ENCODE measurements around the gene ECSIT.

DNA sequence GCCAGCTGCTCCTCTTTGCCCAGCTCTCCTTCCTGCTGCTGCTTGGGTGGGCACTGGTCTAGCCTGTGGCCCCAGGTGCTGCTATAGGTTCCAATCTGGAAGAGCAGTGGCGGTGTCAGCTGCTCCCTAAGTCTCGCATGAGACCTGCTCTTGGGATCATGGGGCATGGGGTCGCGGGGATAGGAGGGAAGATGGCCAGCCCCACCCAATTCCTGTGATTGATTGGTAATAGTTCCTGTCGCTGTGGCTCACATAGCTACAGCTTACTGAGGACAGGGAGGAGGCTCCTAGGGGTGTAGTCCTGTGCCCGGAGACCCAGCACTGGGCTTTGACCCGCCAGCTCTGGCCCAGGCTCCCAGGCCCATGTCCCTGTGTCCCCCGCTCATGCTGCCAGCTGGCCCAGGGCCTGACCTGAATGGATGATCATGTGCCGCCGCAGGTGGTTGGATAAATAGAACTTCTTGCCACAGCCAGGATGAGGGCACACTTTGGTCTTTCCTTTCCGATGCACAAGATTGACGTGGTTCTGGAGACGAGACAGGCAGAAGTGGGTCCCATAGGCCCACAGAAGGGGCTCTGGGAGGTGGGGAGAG, 43.6 kb downstream of the ECSIT start:
- TF ChIP-seq, protein P1, sequence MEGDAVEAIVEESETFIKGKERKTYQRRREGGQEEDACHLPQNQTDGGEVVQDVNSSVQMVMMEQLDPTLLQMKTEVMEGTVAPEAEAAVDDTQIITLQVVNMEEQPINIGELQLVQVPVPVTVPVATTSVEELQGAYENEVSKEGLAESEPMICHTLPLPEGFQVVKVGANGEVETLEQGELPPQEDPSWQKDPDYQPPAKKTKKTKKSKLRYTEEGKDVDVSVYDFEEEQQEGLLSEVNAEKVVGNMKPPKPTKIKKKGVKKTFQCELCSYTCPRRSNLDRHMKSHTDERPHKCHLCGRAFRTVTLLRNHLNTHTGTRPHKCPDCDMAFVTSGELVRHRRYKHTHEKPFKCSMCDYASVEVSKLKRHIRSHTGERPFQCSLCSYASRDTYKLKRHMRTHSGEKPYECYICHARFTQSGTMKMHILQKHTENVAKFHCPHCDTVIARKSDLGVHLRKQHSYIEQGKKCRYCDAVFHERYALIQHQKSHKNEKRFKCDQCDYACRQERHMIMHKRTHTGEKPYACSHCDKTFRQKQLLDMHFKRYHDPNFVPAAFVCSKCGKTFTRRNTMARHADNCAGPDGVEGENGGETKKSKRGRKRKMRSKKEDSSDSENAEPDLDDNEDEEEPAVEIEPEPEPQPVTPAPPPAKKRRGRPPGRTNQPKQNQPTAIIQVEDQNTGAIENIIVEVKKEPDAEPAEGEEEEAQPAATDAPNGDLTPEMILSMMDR (IDR thresholded peaks at IDR 0.05), result no peak
- TF ChIP-seq, protein P2, sequence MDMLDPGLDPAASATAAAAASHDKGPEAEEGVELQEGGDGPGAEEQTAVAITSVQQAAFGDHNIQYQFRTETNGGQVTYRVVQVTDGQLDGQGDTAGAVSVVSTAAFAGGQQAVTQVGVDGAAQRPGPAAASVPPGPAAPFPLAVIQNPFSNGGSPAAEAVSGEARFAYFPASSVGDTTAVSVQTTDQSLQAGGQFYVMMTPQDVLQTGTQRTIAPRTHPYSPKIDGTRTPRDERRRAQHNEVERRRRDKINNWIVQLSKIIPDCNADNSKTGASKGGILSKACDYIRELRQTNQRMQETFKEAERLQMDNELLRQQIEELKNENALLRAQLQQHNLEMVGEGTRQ (IDR thresholded peaks at IDR 0.05; ENCODE audit: borderline replicate concordance, low read depth, low read length), result no peak
- TF ChIP-seq, protein P3, sequence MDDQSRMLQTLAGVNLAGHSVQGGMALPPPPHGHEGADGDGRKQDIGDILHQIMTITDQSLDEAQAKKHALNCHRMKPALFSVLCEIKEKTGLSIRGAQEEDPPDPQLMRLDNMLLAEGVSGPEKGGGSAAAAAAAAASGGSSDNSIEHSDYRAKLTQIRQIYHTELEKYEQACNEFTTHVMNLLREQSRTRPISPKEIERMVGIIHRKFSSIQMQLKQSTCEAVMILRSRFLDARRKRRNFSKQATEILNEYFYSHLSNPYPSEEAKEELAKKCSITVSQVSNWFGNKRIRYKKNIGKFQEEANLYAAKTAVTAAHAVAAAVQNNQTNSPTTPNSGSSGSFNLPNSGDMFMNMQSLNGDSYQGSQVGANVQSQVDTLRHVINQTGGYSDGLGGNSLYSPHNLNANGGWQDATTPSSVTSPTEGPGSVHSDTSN (IDR thresholded peaks at IDR 0.05), result no peak
- TF ChIP-seq EZH2phosphoT487 (IDR thresholded peaks at IDR 0.05; ENCODE audit: borderline replicate concordance, low read depth) (no peak), POLR2AphosphoS5 (IDR thresholded peaks at IDR 0.05; ENCODE audit: low read depth, low read length) (no peak), MXI1 (IDR thresholded peaks at IDR 0.05; ENCODE audit: low read depth, low read length) (no peak), JUND (IDR thresholded peaks at IDR 0.05) (no peak), FOXM1 (IDR thresholded peaks at IDR 0.05; ENCODE audit: low read depth) (no peak)
- TF ChIP-seq, protein P4, sequence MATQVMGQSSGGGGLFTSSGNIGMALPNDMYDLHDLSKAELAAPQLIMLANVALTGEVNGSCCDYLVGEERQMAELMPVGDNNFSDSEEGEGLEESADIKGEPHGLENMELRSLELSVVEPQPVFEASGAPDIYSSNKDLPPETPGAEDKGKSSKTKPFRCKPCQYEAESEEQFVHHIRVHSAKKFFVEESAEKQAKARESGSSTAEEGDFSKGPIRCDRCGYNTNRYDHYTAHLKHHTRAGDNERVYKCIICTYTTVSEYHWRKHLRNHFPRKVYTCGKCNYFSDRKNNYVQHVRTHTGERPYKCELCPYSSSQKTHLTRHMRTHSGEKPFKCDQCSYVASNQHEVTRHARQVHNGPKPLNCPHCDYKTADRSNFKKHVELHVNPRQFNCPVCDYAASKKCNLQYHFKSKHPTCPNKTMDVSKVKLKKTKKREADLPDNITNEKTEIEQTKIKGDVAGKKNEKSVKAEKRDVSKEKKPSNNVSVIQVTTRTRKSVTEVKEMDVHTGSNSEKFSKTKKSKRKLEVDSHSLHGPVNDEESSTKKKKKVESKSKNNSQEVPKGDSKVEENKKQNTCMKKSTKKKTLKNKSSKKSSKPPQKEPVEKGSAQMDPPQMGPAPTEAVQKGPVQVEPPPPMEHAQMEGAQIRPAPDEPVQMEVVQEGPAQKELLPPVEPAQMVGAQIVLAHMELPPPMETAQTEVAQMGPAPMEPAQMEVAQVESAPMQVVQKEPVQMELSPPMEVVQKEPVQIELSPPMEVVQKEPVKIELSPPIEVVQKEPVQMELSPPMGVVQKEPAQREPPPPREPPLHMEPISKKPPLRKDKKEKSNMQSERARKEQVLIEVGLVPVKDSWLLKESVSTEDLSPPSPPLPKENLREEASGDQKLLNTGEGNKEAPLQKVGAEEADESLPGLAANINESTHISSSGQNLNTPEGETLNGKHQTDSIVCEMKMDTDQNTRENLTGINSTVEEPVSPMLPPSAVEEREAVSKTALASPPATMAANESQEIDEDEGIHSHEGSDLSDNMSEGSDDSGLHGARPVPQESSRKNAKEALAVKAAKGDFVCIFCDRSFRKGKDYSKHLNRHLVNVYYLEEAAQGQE (IDR thresholded peaks at IDR 0.05; ENCODE audit: low read depth, low read length), result no peak

Data from SK-N-SH (cell line).